HepG2 (cell line): ENCODE measurements around the gene KLKB1. TPM values are rescaled to one million over a fixed set of nuclear protein-coding genes. Genes with fewer than 3 reads are reported as not detected.
A peak's percentile ranks its signal among the peaks of the same experiment; 100 is the strongest.

Source experiments
- BORCS8-MEF2B ChIP-seq: sonication (generic); formaldehyde crosslinking; IDR thresholded peaks from 2 replicates; pipeline ENCODE4 v1.8.0; 2022; ENCODE audit warnings: mild to moderate bottlenecking, missing genetic modification reagents
- GZF1 ChIP-seq: sonication (generic); formaldehyde crosslinking; IDR thresholded peaks from 2 replicates; pipeline ENCODE4 v1.5.1; 2020; ENCODE audit warnings: mild to moderate bottlenecking, missing genetic modification reagents
- KMT2A ChIP-seq: sonication (generic); formaldehyde crosslinking; IDR thresholded peaks from 2 replicates; pipeline ENCODE4 v1.4.0; 2020; ENCODE audit warnings: missing genetic modification reagents
- NR2F6 ChIP-seq, 2 experiments: IDR thresholded peaks; 2 replicates each; pipeline ENCODE4 v1.6.1; 2016; ENCODE audit warnings: antibody characterized with exemption in 1 of 2, mild to moderate bottlenecking in 1 of 2
- PHF8 ChIP-seq: sonication (generic); formaldehyde crosslinking; IDR thresholded peaks from 2 replicates; pipeline ENCODE4 v1.5.0; 2020; ENCODE audit warnings: missing genetic modification reagents
- POLR2AphosphoS5 ChIP-seq: IDR thresholded peaks from 2 replicates; pipeline ENCODE4 v1.6.1; 2012; ENCODE audit warnings: low read depth, low read length
- RAD21 ChIP-seq: fragments of 450-650 bp; formaldehyde crosslinking; IDR thresholded peaks from 2 replicates; pipeline ENCODE4 v1.5.0; 2020; ENCODE audit warnings: mild to moderate bottlenecking
- REXO4 ChIP-seq: sonication (generic); formaldehyde crosslinking; IDR thresholded peaks from 2 replicates; pipeline ENCODE4 v1.8.0; 2022; ENCODE audit warnings: missing genetic modification reagents, mild to moderate bottlenecking, borderline replicate concordance
- ZFP90 ChIP-seq: sonication (generic); formaldehyde crosslinking; IDR thresholded peaks from 2 replicates; pipeline ENCODE4 v1.8.0; 2022; ENCODE audit warnings: missing genetic modification reagents, mild to moderate bottlenecking, inconsistent platforms, borderline replicate concordance
- ZNF121 ChIP-seq: sonication (generic); formaldehyde crosslinking; IDR thresholded peaks from 2 replicates; pipeline ENCODE4 v1.5.0; 2020; ENCODE audit warnings: mild to moderate bottlenecking, missing genetic modification reagents
- ZNF333 ChIP-seq: sonication (generic); formaldehyde crosslinking; IDR thresholded peaks from 2 replicates; pipeline ENCODE4 v1.4.0; 2020; ENCODE audit warnings: mild to moderate bottlenecking, missing genetic modification reagents, borderline replicate concordance
- ZNF557 ChIP-seq: sonication (generic); formaldehyde crosslinking; IDR thresholded peaks from 2 replicates; pipeline ENCODE4 v1.4.0; 2020; ENCODE audit warnings: missing genetic modification reagents
- ZNF562 ChIP-seq: sonication (generic); formaldehyde crosslinking; IDR thresholded peaks from 2 replicates; pipeline ENCODE4 v1.8.0; 2022; ENCODE audit warnings: missing genetic modification reagents, borderline replicate concordance
- ZNF567 ChIP-seq: sonication (generic); formaldehyde crosslinking; IDR thresholded peaks from 2 replicates; pipeline ENCODE4 v1.8.1; 2023; ENCODE audit warnings: mild to moderate bottlenecking, missing genetic modification reagents, borderline replicate concordance
- ZNF609 ChIP-seq: sonication (generic); formaldehyde crosslinking; IDR thresholded peaks from 2 replicates; pipeline ENCODE4 v1.4.0; 2020; ENCODE audit warnings: mild to moderate bottlenecking, missing genetic modification reagents, borderline replicate concordance
- ZNF704 ChIP-seq: sonication (generic); formaldehyde crosslinking; IDR thresholded peaks from 2 replicates; pipeline ENCODE4 v1.8.1; 2023; ENCODE audit warnings: mild to moderate bottlenecking, inconsistent platforms, moderate library complexity, missing genetic modification reagents, borderline replicate concordance
- polyA plus RNA-seq, 8 experiments: library from polyadenylated mRNA; depleted of rRNA in 3 of 8; stranded (reverse) in 7 of 8; unstranded in 1 of 8; fragments of >200 nt; fragmentation: Illumina TruSeq in 4 of 8; extraction: Trizol in 4 of 8; gene quantifications; 2 replicates each; pipeline versions ENCODE4 v1.2.1 to v1.2.3, GENCODE V29; 2011 to 2016; ENCODE audit warnings: low read depth in 4 of 8, missing spikeins in 1 of 8, mixed read lengths in 1 of 8; ENCODE audit not compliant: insufficient read depth in 1 of 8
- total RNA-seq, 5 experiments: library from RNA; depleted of rRNA; stranded (reverse); fragments of >200 nt; fragmentation: Illumina TruSeq; extraction: Trizol; gene quantifications; 2 replicates each; pipeline ENCODE4 v1.2.3, GENCODE V29; 2016; ENCODE audit warnings: low read depth in 1 of 5
- TF ChIP-seq, protein P1 (sequence below): sonication (generic); formaldehyde crosslinking; IDR thresholded peaks from 2 replicates; pipeline ENCODE4 v1.8.1; 2023; ENCODE audit warnings: mild to moderate bottlenecking, missing genetic modification reagents, borderline replicate concordance
- TF ChIP-seq, protein P2 (sequence below): IDR thresholded peaks from 2 replicates; pipeline ENCODE4 v1.6.1; 2016; ENCODE audit warnings: low read depth, control low read depth
- TF ChIP-seq, protein P3 (sequence below): sonication (generic); formaldehyde crosslinking; IDR thresholded peaks from 2 replicates; pipeline ENCODE4 v1.8.0; 2022; ENCODE audit warnings: mild to moderate bottlenecking, missing genetic modification reagents, moderate library complexity

Gene KLKB1
- total and polyA plus RNA-seq, 2 of the 13 experiments (the other 11 are each of a cell fraction or from before 2014, with no cell fraction given): 0.26 to 0.49 TPM

- TF ChIP-seq REXO4 (CRISPR knock-in tag) (no peak), ZNF704 (CRISPR knock-in tag) (peak; percentile 56; the same call in 1 of the 2 replicates), ZNF557 (no peak), ZNF562 (CRISPR knock-in tag) (no peak), BORCS8-MEF2B (CRISPR knock-in tag) (no peak; the same call in 1 of the 2 replicates), ZFP90 (CRISPR knock-in tag) (peak; percentile 77), ZNF609 (CRISPR knock-in tag) (peak; percentile 63; the same call in 1 of the 2 replicates), GZF1 (no peak), ZNF567 (CRISPR knock-in tag) (no peak), POLR2AphosphoS5 (peak; percentile 58), PHF8 (peak; percentile 93), ZNF333 (peak; percentile 60; the same call in 1 of the 2 replicates), KMT2A (CRISPR knock-in tag) (peak; percentile 78; the same call in 1 of the 2 replicates), ZNF121 (CRISPR knock-in tag) (no peak; the same call in 1 of the 2 replicates), NR2F6 (IDR thresholded peaks at IDR 0.05) (peak; percentile 80), NR2F6 (CRISPR knock-in tag; IDR thresholded peaks at IDR 0.05) (peak; percentile 98), RAD21 (peak; percentile 76)
- TF ChIP-seq, protein P1, sequence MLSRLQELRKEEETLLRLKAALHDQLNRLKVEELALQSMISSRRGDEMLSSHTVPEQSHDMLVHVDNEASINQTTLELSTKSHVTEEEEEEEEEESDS (CRISPR knock-in tag): no peak
- TF ChIP-seq, protein P2, sequence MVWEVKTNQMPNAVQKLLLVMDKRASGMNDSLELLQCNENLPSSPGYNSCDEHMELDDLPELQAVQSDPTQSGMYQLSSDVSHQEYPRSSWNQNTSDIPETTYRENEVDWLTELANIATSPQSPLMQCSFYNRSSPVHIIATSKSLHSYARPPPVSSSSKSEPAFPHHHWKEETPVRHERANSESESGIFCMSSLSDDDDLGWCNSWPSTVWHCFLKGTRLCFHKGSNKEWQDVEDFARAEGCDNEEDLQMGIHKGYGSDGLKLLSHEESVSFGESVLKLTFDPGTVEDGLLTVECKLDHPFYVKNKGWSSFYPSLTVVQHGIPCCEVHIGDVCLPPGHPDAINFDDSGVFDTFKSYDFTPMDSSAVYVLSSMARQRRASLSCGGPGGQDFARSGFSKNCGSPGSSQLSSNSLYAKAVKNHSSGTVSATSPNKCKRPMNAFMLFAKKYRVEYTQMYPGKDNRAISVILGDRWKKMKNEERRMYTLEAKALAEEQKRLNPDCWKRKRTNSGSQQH (CRISPR knock-in tag): no peak
- TF ChIP-seq, protein P3, sequence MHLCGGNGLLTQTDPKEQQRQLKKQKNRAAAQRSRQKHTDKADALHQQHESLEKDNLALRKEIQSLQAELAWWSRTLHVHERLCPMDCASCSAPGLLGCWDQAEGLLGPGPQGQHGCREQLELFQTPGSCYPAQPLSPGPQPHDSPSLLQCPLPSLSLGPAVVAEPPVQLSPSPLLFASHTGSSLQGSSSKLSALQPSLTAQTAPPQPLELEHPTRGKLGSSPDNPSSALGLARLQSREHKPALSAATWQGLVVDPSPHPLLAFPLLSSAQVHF (CRISPR knock-in tag): peak; percentile 49; the same call in 1 of the 2 replicates
These were observed 35.9 kb upstream of the KLKB1 start, which contains the start of gene CYP4V2 (continued) for GRCh38 chr4:186191200-186192065.
